Measurements from ENCODE around the gene KLHL22. TPM values are rescaled to one million over a fixed set of nuclear protein-coding genes. Genes with fewer than 3 reads are reported as not detected.
"Not testable (repeated sequence)": the region's sequence is repeated elsewhere in the genome, so short reads cannot be mapped to it uniquely, and the experiment has no call there.

Gene KLHL22
- total and polyA plus RNA-seq, 2 donors, result 11.0 to 14.2 TPM

GRCh38 chr22:20483771-20484170, 11.8 kb downstream of the KLHL22 start:
- H3K9me3 ChIP-seq (ENCODE audit: control insufficient read depth in 2 of 2, insufficient read depth in 1 of 2, low read length in 1 of 2), result no peaks in the 10 kb centered on the region
- no peak overlapping the region for H3K27ac ChIP-seq (ENCODE audit: low read depth in 1 of 2, low read length in 1 of 2)
- H3K27me3 ChIP-seq (ENCODE audit: control insufficient read depth in 2 of 2, insufficient read depth in 1 of 2, low read length in 1 of 2), result no peaks in the 10 kb centered on the region
- no peak for DNase-seq (ENCODE audit: low read depth in 6 of 9, low spot score in 9 of 9)
- 98% methylated on average over 14 of the region's 14 CpGs for WGBS
- no peaks in the 10 kb centered on the region for H3K4me1 ChIP-seq (ENCODE audit: control insufficient read depth in 2 of 2, insufficient read depth in 2 of 2, low read length in 2 of 2)
- no peak overlapping the region for H3K4me3 ChIP-seq (ENCODE audit: low read length in 2 of 2)
- no peaks in the 10 kb centered on the region for H3K36me3 ChIP-seq (ENCODE audit: control insufficient read depth in 2 of 2, insufficient read depth in 2 of 2, low read length in 1 of 2)

GRCh38 chr22:20483143-20483506, 12.5 kb downstream of the KLHL22 start:
- H3K27ac ChIP-seq (ENCODE audit: low read depth in 1 of 2, low read length in 1 of 2); H3K4me1 ChIP-seq (ENCODE audit: control insufficient read depth in 2 of 2, insufficient read depth in 2 of 2, low read length in 2 of 2); H3K27me3 ChIP-seq (ENCODE audit: control insufficient read depth in 2 of 2, insufficient read depth in 1 of 2, low read length in 1 of 2); DNase-seq (ENCODE audit: low read depth in 6 of 9, low spot score in 9 of 9); H3K4me3 ChIP-seq (ENCODE audit: low read length in 2 of 2); H3K9me3 ChIP-seq (ENCODE audit: control insufficient read depth in 2 of 2, insufficient read depth in 1 of 2, low read length in 1 of 2); H3K36me3 ChIP-seq (ENCODE audit: control insufficient read depth in 2 of 2, insufficient read depth in 2 of 2, low read length in 1 of 2): not testable (repeated sequence)
- 97% methylated on average over 7 of the region's 7 CpGs for WGBS

DNA sequence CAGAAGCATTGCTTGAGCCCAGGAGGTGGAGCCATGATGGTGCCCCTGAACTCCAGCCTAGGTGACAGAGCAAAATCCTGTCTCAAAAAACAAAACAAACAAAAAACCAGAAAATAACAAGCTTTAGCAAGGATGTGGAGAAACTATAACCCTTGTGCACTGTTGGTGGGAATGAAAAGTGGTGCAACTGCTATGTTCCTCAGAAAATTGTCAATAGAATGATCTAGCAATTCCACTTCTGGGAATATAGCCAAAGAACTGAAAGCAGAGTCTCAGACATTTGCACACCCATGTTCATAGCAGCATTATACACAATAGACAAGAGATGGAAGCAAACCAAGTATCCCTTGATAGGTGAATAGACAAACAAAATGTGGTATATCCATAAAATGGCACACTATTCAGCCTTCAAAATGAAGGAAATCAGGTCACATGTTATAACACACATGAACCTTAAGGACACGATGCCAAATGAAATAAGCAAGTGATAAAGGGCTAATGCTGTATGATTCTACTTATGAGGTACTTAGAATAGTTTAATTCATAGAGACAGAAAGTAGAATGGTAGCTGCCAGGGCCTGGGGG, 15.9 kb downstream of the KLHL22 start:
- Histone ChIP-seq H3K36me3 (ENCODE audit: control insufficient read depth in 2 of 2, insufficient read depth in 2 of 2, low read length in 1 of 2) (no peaks in the 10 kb centered on the region), H3K4me1 (ENCODE audit: control insufficient read depth in 2 of 2, insufficient read depth in 2 of 2, low read length in 2 of 2) (peaks cover 0 to 5% of the 10 kb centered on the region in 2 donors), H3K9me3 (ENCODE audit: control insufficient read depth in 2 of 2, insufficient read depth in 1 of 2, low read length in 1 of 2) (no peaks in the 10 kb centered on the region), H3K4me3 (ENCODE audit: low read length in 2 of 2) (no peak overlapping the region), H3K27ac (ENCODE audit: low read depth in 1 of 2, low read length in 1 of 2) (no peak overlapping the region), H3K27me3 (ENCODE audit: control insufficient read depth in 2 of 2, insufficient read depth in 1 of 2, low read length in 1 of 2) (no peaks in the 10 kb centered on the region)
- DNase-seq (ENCODE audit: low read depth in 6 of 9, low spot score in 9 of 9), result no peak
- 98% methylated on average over 1 of the region's 1 CpG for WGBS

DNA sequence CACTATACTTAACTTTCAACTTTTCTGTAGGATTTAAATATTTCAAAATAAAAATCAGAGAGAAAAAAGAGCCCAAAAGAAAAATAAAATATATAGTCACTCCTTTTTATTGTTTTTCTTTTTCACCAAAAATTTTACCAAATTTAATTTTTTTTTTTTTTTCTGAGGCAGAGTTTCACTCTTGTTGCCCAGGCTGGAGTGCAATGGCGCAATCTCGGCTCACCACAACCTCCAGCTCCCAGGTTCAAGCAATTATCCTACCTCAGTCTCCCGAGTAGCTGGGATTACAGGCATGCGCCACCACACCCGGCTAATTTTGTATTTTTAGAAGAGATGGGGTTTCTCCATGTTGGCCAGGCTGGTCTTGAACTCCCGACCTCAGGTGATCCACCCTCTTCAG, 17.5 kb downstream of the KLHL22 start:
- not testable (repeated sequence) for H3K36me3 ChIP-seq (ENCODE audit: control insufficient read depth in 2 of 2, insufficient read depth in 2 of 2, low read length in 1 of 2); H3K9me3 ChIP-seq (ENCODE audit: control insufficient read depth in 2 of 2, insufficient read depth in 1 of 2, low read length in 1 of 2); H3K27me3 ChIP-seq (ENCODE audit: control insufficient read depth in 2 of 2, insufficient read depth in 1 of 2, low read length in 1 of 2); H3K4me1 ChIP-seq (ENCODE audit: control insufficient read depth in 2 of 2, insufficient read depth in 2 of 2, low read length in 2 of 2); DNase-seq (ENCODE audit: low read depth in 6 of 9, low spot score in 9 of 9); H3K27ac ChIP-seq (ENCODE audit: low read depth in 1 of 2, low read length in 1 of 2); H3K4me3 ChIP-seq (ENCODE audit: low read length in 2 of 2)
- 97% methylated on average over 6 of the region's 6 CpGs for WGBS

DNA sequence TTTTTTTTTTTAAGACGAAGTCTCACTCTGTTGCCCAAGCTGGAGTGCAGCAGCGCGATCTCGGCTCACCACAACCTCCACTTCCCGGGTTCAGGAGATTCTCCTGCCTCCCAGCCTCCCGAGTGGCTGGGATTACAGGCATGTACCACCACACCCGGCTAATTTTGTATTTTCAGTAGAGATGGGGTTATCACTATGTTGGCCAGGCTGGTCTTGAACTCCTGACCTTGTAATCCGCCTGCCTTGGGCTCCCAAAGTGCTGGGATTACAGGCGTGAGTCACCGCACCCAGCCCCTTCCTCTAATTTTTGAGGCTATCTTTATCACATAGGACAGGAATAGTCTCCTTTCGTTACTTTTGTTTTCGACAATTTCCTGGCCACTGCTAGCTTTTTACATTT, 20.0 kb downstream of the KLHL22 start:
- not testable (repeated sequence) for H3K27me3 ChIP-seq (ENCODE audit: control insufficient read depth in 2 of 2, insufficient read depth in 1 of 2, low read length in 1 of 2); H3K4me3 ChIP-seq (ENCODE audit: low read length in 2 of 2); H3K36me3 ChIP-seq (ENCODE audit: control insufficient read depth in 2 of 2, insufficient read depth in 2 of 2, low read length in 1 of 2); DNase-seq (ENCODE audit: low read depth in 6 of 9, low spot score in 9 of 9); H3K9me3 ChIP-seq (ENCODE audit: control insufficient read depth in 2 of 2, insufficient read depth in 1 of 2, low read length in 1 of 2); H3K4me1 ChIP-seq (ENCODE audit: control insufficient read depth in 2 of 2, insufficient read depth in 2 of 2, low read length in 2 of 2); H3K27ac ChIP-seq (ENCODE audit: low read depth in 1 of 2, low read length in 1 of 2)
- WGBS, result 97% methylated on average over 12 of the region's 12 CpGs

DNA sequence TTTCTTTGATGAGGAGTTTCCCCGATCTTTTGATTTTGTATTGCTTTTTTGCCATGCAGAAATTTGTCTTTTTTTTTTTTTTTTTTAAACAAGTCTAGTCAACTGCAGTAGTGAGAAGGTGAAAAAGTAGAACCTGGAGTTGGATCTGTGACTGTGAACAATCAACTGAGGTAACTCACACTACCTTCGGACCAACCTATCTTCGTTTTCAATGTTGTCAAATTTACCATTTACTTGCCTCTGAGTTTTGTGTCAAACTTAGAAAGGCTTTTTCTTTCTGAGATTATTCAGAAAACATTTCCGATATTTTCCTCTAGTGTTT, 20.5 kb downstream of the KLHL22 start:
- DNase-seq (ENCODE audit: low read depth in 6 of 9, low spot score in 9 of 9), result no peak
- no peak overlapping the region for H3K27ac ChIP-seq (ENCODE audit: low read depth in 1 of 2, low read length in 1 of 2)
- WGBS, result 86% methylated on average over 4 of the region's 4 CpGs

DNA sequence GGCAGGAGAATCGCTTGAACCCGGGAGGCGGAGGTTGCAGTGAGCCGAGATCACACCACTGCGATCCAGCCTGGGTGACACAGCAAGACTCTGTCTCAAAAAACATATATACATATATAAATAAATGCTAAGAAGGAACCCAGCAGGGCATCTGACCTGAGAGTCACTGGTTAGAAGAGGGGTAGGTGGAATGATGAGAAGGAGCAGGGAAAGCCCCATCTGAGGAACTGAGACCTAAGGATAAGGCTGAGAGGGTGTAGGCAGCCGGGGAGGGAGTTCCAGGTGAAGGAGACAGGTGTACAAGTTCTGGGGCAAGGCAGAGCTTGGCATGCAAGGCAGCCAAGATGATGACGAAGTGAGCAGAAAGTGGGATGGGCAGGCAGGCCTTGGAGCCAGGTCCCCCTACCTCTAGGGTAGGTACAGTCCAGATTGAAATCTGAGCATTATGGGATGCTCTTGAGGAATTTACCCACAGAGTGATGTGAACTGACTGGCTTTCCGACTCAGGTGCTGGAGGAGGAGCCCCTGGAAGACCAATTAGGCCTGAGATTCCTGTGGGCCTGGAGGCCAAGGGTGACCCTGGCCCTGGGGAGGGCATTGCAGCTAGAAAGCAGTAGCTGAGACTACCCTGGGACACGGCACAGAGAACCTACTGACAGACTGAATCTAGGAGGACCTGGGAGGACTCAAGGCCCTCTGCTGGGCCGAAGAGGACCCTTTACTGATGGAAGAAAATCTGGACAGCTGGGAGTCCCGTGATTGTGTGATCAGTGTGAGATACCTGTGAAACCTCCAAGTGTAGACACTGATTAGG, 22.8 kb downstream of the KLHL22 start:
- Histone ChIP-seq H3K27ac (ENCODE audit: low read depth in 1 of 2, low read length in 1 of 2) (no peak overlapping the region), H3K36me3 (ENCODE audit: control insufficient read depth in 2 of 2, insufficient read depth in 2 of 2, low read length in 1 of 2) (no peaks in the 10 kb centered on the region), H3K4me1 (ENCODE audit: control insufficient read depth in 2 of 2, insufficient read depth in 2 of 2, low read length in 2 of 2) (peaks cover 0 to 5% of the 10 kb centered on the region in 2 donors), H3K9me3 (ENCODE audit: control insufficient read depth in 2 of 2, insufficient read depth in 1 of 2, low read length in 1 of 2) (no peaks in the 10 kb centered on the region), H3K27me3 (ENCODE audit: control insufficient read depth in 2 of 2, insufficient read depth in 1 of 2, low read length in 1 of 2) (no peaks in the 10 kb centered on the region), H3K4me3 (ENCODE audit: low read length in 2 of 2) (no peak overlapping the region)
- WGBS, result 96% methylated on average over 11 of the region's 11 CpGs
- DNase-seq (ENCODE audit: low read depth in 6 of 9, low spot score in 9 of 9), result no peak

More for the DNA sequence above, 20.5 kb downstream of the KLHL22 start:
- Histone ChIP-seq H3K27me3 (ENCODE audit: control insufficient read depth in 2 of 2, insufficient read depth in 1 of 2, low read length in 1 of 2) (no peaks in the 10 kb centered on the region), H3K36me3 (ENCODE audit: control insufficient read depth in 2 of 2, insufficient read depth in 2 of 2, low read length in 1 of 2) (no peaks in the 10 kb centered on the region), H3K4me1 (ENCODE audit: control insufficient read depth in 2 of 2, insufficient read depth in 2 of 2, low read length in 2 of 2) (peaks cover 0 to 5% of the 10 kb centered on the region in 2 donors), H3K9me3 (ENCODE audit: control insufficient read depth in 2 of 2, insufficient read depth in 1 of 2, low read length in 1 of 2) (no peaks in the 10 kb centered on the region), H3K4me3 (ENCODE audit: low read length in 2 of 2) (no peak overlapping the region)

- WGBS, result 97% methylated on average over 9 of the region's 9 CpGs
Measured at GRCh38 chr22:20471126-20471833, 24.3 kb downstream of the KLHL22 start.

DNA sequence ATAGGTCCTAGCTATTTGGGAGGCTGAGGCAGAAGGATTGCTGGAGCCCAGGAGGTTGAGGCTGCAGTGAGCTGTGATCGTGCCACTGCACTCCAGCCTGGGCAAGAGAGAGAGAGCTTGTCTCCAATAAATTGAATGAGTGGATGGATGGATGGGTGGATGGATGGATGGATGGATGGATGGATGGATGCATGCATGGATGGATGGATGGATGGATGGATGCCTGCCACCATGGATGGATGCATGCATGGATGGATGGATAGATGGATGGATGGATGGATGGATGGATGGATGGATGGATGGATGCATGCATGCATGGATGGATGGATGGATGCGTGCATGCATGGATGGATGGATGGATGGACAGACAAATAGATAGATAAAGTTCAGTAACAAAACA, 25.1 kb downstream of the KLHL22 start:
- H3K4me3 ChIP-seq (ENCODE audit: low read length in 2 of 2); H3K27me3 ChIP-seq (ENCODE audit: control insufficient read depth in 2 of 2, insufficient read depth in 1 of 2, low read length in 1 of 2); H3K36me3 ChIP-seq (ENCODE audit: control insufficient read depth in 2 of 2, insufficient read depth in 2 of 2, low read length in 1 of 2); H3K4me1 ChIP-seq (ENCODE audit: control insufficient read depth in 2 of 2, insufficient read depth in 2 of 2, low read length in 2 of 2); H3K27ac ChIP-seq (ENCODE audit: low read depth in 1 of 2, low read length in 1 of 2); DNase-seq (ENCODE audit: low read depth in 6 of 9, low spot score in 9 of 9); H3K9me3 ChIP-seq (ENCODE audit: control insufficient read depth in 2 of 2, insufficient read depth in 1 of 2, low read length in 1 of 2): not testable (repeated sequence)
- 97% methylated on average over 2 of the region's 2 CpGs for WGBS

More at GRCh38 chr22:20471126-20471833, 24.3 kb downstream of the KLHL22 start:
- H3K27ac ChIP-seq (ENCODE audit: low read depth in 1 of 2, low read length in 1 of 2), result no peak overlapping the region
- peaks cover 0 to 5% of the 10 kb centered on the region in 2 donors for H3K4me1 ChIP-seq (ENCODE audit: control insufficient read depth in 2 of 2, insufficient read depth in 2 of 2, low read length in 2 of 2)
- H3K27me3 ChIP-seq (ENCODE audit: control insufficient read depth in 2 of 2, insufficient read depth in 1 of 2, low read length in 1 of 2), result no peaks in the 10 kb centered on the region
- H3K9me3 ChIP-seq (ENCODE audit: control insufficient read depth in 2 of 2, insufficient read depth in 1 of 2, low read length in 1 of 2), result no peaks in the 10 kb centered on the region
- no peaks in the 10 kb centered on the region for H3K36me3 ChIP-seq (ENCODE audit: control insufficient read depth in 2 of 2, insufficient read depth in 2 of 2, low read length in 1 of 2)
- no peak overlapping the region for H3K4me3 ChIP-seq (ENCODE audit: low read length in 2 of 2)
- no peak for DNase-seq (ENCODE audit: low read depth in 6 of 9, low spot score in 9 of 9)

Measured in thymus (tissue), 11 donors.